BE2C (cell line): ENCODE measurements around the gene SLC37A3. TPM values are rescaled to one million over a fixed set of nuclear protein-coding genes. Genes with fewer than 3 reads are reported as not detected.

Source experiments
- DNase-seq: peaks from one replicate; pipeline ENCODE4 v3.0.0-alpha.2; 2020
- H3K27me3 ChIP-seq: fragments of 250-450 bp; sonication (Bioruptor Pico); 2 replicates; pipeline ENCODE4 v1.5.1; 2020; ENCODE audit warnings: mild to moderate bottlenecking
- H3K36me3 ChIP-seq: fragments of 250-450 bp; sonication (Bioruptor Pico); 2 replicates; pipeline ENCODE4 v1.5.1; 2020; ENCODE audit warnings: mild to moderate bottlenecking
- H3K4me1 ChIP-seq: fragments of 250-450 bp; sonication (Bioruptor Pico); 2 replicates; pipeline ENCODE4 v1.5.1; 2020
- H3K4me3 ChIP-seq: 2 replicates; pipeline ENCODE4 v1.5.1; 2011; ENCODE audit warnings: low read depth, low read length
- H3K9me3 ChIP-seq: fragments of 250-450 bp; sonication (Bioruptor Pico); 2 replicates; pipeline ENCODE4 v1.5.1; 2020
- CTCF ChIP-seq: IDR thresholded peaks from 2 replicates; pipeline ENCODE4 v1.5.1; 2012; ENCODE audit warnings: mild to moderate bottlenecking, low read depth, low read length
- polyA plus RNA-seq: library from polyadenylated mRNA; unstranded; fragments of >200 nt; gene quantifications from one replicate; pipeline ENCODE4 v1.2.1, GENCODE V29; 2012; ENCODE audit warnings: low read depth, missing spikeins; ENCODE audit not compliant: insufficient read length, insufficient read depth

SLC37A3 gene
- 17.0 TPM for polyA plus RNA-seq

GRCh38 chr7:140397784-140398750 is at the start of gene SLC37A3:
Gene SLC37A3 (minus strand): TSS chr7:140398530. CDS start chr7:140382526, 16,004 bp downstream.
- TF ChIP-seq CTCF: no peak
- no peaks in the 10 kb centered on the region for H3K9me3 ChIP-seq
- H3K27me3 ChIP-seq: peaks cover 15% of the 10 kb centered on the region
- H3K4me3 ChIP-seq: peak within 1 kb of the TSS; percentile 78
- H3K4me1 ChIP-seq: no peaks in the 10 kb centered on the region
- DNase-seq: peak; percentile 91
- H3K36me3 ChIP-seq: no peaks in the 10 kb centered on the region

GRCh38 chr7:140447841-140448240 is 49.5 kb upstream of the SLC37A3 start:
- H3K4me1 ChIP-seq: no peaks in the 10 kb centered on the region
- no peaks in the 10 kb centered on the region for H3K36me3 ChIP-seq
- no peak overlapping the region for H3K4me3 ChIP-seq
- no peak for TF ChIP-seq CTCF
- no peaks in the 10 kb centered on the region for H3K27me3 ChIP-seq
- no peak for DNase-seq
- no peaks in the 10 kb centered on the region for H3K9me3 ChIP-seq

GRCh38 chr7:140446467-140446866 is 48.1 kb upstream of the SLC37A3 start:
- Histone ChIP-seq H3K4me1 (no peaks in the 10 kb centered on the region), H3K27me3 (no peaks in the 10 kb centered on the region), H3K36me3 (no peaks in the 10 kb centered on the region), H3K9me3 (no peaks in the 10 kb centered on the region), H3K4me3 (no peak overlapping the region)
- no peak for TF ChIP-seq CTCF
- no peak for DNase-seq

- Histone ChIP-seq H3K4me1 (no peaks in the 10 kb centered on the region), H3K36me3 (no peaks in the 10 kb centered on the region), H3K4me3 (no peak overlapping the region), H3K27me3 (no peaks in the 10 kb centered on the region), H3K9me3 (no peaks in the 10 kb centered on the region)
- no peak for TF ChIP-seq CTCF
- no peak for DNase-seq
These were observed 43.2 kb upstream of the SLC37A3 start for GRCh38 chr7:140441519-140441918.

- no peaks in the 10 kb centered on the region for H3K4me1 ChIP-seq
- no peaks in the 10 kb centered on the region for H3K36me3 ChIP-seq
- no peak for TF ChIP-seq CTCF
These were observed 42.3 kb upstream of the SLC37A3 start for GRCh38 chr7:140440593-140440992.

GRCh38 chr7:140439359-140439758 is 41.0 kb upstream of the SLC37A3 start:
- H3K36me3 ChIP-seq: no peaks in the 10 kb centered on the region
- no peaks in the 10 kb centered on the region for H3K27me3 ChIP-seq
- no peaks in the 10 kb centered on the region for H3K9me3 ChIP-seq
- DNase-seq: no peak
- H3K4me1 ChIP-seq: no peaks in the 10 kb centered on the region
- no peak for TF ChIP-seq CTCF
- no peak overlapping the region for H3K4me3 ChIP-seq

More at GRCh38 chr7:140440593-140440992, 42.3 kb upstream of the SLC37A3 start:
- no peak overlapping the region for H3K4me3 ChIP-seq
- no peak for DNase-seq
- H3K9me3 ChIP-seq: no peaks in the 10 kb centered on the region
- no peaks in the 10 kb centered on the region for H3K27me3 ChIP-seq
